Measurements from ENCODE around the gene S100A5.

Gene S100A5

GRCh38 chr1:153506386-153506785, 34.3 kb downstream of the S100A5 start:
- no peak for DNase-seq

- no peak for DNase-seq
Observed at GRCh38 chr1:153505576-153505975, 35.2 kb downstream of the S100A5 start.

GRCh38 chr1:153503766-153504165, 37.0 kb downstream of the S100A5 start:
- no peak for DNase-seq

DNA sequence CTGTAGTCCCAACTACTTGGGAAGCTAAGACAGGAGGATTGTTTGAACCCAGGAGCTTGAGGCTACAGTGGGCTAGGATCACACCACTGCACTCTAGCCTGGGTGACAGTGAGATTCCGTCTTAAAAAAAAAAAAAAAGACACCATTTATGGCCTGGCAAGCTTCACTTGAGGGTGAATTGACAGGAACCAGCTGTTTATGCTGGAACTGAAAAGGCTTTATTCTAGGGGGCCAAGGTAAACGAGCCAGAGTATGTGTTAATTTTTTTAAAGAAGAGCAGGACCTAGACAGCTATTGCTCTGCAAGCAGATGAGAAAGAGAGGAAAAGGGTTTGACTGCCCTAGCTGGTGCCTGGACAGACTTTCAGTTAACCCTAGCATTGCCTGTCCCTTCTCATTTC, 42.0 kb downstream of the S100A5 start:
- DNase-seq = no peak

GRCh38 chr1:153495536-153495935, 45.2 kb downstream of the S100A5 start:
- no peak for DNase-seq

- peak; percentile 80 to 84 for DNase-seq
Observed at GRCh38 chr1:153494976-153495535, 45.7 kb downstream of the S100A5 start.

- DNase-seq = no peak
Observed at GRCh38 chr1:153493343-153493960, 47.3 kb downstream of the S100A5 start.

DNA sequence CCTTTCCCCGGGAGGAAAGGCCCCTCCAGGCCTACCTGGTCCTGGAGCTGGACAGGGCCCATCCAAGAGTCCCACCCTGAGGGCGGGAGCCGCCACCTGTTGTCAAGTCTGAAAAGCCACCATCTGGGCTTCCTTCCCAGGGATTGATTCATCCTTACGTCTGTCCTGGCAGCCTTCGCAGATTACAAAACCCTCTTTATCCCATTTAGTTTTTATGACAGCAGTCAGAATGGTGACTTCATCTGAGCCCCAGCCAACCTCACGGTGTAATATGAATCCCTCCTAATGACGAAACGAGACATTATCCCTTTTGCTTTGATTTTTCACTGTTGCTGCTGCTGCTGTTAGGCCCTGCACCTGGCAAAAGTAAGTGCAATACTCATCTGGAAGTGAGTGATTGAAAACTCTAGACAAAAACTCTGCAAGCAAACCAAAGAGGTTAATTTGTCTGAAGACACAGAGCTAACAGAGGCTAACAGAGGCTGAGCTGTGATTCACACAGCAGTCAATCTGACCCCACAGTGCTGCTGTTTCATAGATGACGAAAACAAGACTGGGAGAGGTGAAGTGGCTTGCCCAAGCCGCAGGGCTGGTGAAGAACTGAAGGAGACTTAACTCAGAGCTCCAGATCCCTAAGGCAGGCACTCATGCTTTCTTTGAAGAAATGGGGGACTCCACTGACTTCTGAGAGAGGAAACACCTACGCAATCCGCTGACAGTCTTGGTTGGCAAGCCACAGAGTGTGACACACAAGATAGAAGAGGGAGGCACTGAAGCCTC, 50.3 kb downstream of the S100A5 start:
- DNase-seq = no peak

DNA sequence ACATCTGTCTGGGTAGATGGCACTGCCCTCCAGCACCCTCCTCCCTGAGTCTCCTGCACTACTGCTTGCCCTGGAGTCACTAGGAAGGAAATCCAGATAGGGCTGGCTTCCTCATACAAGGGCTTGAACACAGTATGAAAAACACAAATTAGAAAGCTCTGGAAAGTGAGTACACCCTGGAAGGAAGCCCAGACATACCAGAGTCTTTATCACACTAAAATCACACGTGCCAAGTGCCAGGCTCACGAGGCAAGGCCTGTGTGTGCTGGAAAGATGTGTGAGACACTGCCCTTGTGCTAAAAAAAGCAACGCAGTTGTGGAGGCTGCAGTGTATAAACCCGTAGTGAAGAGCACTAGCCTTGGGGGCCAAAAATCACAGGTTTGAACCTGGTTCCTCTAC, 52.0 kb downstream of the S100A5 start:
- no peak for DNase-seq

GRCh38 chr1:153487707-153488106, 53.0 kb downstream of the S100A5 start:
- no peak for DNase-seq

Measured in stimulated activated CD4-positive, alpha-beta T cell treated with anti-CD3 and anti-CD28 coated beads, Interleukin-2, amount 100 ng/mL, for 48 hours (primary cell).